Measurements from ENCODE around the gene OPTN.

Gene OPTN

GRCh38 chr10:13187135-13187534 is 87.2 kb downstream of the OPTN start:
- no peak for DNase-seq

Measured in activated effector memory CD4-positive, alpha-beta T cell treated with anti-CD3 and anti-CD28 coated beads, Interleukin-2, amount 50 U/mL, for 16 hours (primary cell).